CD4-positive, alpha-beta T cell treated with Interleukin-2 at 100 ng/mL for 4 hours (primary cell): Measurements from ENCODE around the gene XPR1.

Experiments used
- DNase-seq: peaks from one replicate; pipeline ENCODE4 v3.0.0-alpha.2; 2020; ENCODE audit warnings: low spot score

XPR1 gene

DNA sequence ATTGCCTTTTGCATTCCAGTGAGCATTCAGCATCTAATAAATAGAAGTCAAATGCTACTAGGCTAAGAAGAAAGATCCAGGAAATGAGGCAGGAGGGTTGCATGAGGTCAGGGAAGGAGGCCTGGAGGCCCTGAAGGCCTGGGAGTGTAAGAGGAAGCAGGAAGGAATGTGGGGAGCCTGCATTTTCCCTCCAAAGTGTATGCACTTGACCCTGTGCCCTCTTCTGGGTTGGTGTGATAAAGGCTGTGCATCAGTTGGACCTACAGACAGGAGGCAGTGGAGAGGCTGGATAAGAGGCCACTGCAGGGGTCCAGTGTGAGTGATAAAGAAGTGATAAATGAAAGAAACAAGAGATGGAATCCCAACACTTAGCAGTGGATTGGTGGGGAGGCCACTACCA is 301.3 kb downstream of the XPR1 start:
- DNase-seq: no peak

DNA sequence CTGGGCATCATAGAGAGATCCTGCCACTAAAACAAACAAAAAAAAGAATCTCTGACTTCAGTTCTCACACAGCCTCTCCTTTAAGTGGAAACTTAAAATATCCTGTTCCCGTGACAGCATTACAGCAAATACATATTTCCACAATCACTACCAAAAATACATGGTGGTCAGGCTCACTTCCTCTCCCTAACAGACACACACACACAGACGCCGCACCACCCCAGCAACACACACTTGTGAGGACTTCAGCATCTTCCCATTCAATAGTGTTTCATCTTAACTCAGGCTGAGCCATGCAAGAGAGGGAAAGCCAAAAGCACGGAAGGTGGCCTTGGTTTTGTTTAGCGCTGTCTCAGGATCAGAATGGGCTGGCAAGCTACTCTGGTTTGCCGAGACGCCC is 302.7 kb downstream of the XPR1 start:
- DNase-seq: no peak

GRCh38 chr1:180935326-180936109 is 303.7 kb downstream of the XPR1 start:
- no peak for DNase-seq

DNA sequence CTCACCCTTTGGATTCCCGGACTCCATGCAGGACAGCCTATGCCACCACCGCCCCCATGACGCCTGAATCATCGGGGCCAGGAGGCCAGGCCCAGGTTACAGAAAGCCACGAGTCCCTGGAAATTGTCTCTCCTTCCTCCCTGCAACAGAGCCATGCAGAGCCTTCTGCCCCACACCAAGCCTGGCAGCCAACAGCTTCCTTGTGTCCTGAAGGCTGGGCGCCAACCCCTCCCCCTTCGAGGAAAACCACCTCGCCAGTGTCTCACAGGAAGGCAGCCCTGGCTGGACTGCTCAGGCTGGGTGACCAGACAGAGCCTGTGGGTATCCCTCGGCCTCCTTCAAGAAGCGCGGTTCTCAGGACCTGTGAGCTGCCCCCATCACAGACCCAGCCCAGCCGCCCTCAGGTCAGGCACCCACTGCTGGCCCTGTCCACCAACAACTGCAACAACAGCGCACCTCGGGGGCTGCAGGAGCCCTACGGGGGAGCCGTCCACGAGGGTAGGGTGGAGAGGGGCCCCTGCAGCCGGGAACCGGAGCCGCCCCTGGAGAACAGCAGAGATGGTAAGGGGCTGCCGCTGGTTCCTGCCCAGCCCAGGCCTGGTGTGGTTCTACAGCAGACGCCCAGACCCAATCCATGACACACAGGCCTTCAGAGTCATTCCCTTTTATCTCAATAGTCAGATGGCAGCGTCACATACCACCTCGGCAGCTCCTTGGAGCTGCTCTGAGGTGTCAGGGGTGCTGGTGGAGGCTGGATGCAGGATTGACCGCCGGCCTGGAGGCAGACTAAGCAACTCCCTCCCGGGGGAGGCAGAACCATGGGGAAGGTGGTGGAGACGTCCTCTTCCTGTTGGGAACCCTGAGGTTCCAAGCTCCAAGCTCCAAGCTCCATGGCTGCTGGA is 304.5 kb downstream of the XPR1 start:
- no peak for DNase-seq

- no peak for DNase-seq
Measured at GRCh38 chr1:180937012-180937372, 305.2 kb downstream of the XPR1 start.

DNA sequence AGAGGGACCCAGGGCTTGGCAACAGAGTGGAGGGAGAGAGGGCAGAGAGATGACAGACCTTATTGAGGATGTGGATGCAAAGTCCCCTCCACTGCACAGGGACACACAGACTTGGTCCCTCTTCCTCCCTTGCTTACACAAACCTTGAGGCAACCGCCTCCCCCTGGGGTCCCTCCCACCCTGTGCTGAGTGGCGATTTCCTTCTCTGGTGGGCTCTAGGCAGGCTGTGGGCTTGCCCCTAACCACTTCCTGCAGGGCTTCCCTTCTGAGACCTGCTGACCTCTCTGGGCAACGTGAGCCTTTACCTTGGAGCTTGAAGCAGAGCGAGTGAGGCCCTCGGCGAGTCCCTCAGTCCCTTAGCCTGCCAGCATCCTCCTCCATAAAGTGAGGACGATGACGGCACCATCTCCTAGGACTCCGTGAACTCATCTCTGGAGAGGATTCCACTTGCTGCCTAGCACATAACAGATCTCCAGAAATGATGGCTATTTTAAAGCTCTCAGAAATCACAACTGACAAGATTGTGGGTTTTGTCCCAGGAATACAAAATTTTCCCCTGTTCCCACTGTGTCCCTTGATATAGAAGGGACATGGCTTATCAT is 305.9 kb downstream of the XPR1 start:
- DNase-seq: no peak

DNA sequence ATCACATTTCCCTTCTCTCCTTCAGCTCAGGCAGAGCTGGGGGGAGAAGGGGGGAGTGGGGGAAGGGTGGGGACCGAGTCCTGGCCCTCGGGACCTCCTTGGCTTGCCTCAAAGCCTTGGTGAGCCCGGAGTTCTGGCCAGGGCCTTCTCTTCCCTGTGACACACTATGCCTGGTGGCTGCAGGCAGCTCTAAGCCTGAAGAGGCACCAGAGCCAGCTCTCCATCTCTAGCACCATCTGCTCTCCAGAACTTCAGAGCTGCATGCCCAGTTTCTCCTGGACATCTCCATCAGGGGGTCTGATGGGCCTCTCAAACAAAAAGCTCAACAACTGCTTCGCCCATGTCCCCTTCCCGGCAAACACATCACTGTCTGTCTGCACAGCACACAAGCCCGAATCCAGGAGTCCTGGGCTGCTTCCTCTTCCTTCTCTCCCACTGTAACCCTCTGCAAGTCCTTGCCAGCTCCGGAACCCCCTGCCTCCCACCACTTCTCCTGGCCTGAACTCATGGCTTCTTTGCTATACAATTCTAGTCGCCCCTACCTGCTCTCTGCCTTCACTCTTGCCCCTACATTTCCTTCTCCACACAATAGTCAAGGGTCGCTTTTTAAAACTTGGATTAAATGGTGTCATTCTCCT is 307.4 kb downstream of the XPR1 start:
- no peak for DNase-seq

- no peak for DNase-seq
Measured at GRCh38 chr1:180939711-180940103, 307.9 kb downstream of the XPR1 start.
